ENCODE results near the gene PTPRG.
"Not testable (repeated sequence)": the region's sequence is repeated elsewhere in the genome, so short reads cannot be mapped to it uniquely, and the experiment has no call there.

PTPRG gene

GRCh38 chr3:61986473-61986872 lies 425.1 kb downstream of the PTPRG start:
- DNase-seq: no peak

DNA sequence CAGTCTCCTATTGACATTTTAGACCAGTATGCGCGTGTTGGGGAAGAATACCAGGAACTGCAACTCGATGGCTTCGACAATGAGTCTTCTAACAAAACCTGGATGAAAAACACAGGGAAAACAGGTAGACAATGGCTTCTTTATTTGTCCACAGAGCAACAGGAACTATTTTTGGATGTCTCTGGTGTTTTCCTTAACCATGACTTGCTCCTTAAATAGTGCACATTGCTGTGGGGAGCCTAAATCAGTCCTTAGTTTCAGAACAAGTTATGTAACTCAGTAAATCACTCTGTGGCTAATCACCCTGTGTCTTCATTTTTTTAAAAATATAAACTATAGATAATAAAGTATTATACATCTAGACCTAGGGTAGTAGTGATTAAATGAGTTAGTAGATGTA lies 428.3 kb downstream of the PTPRG start:
- no peak for DNase-seq

DNA sequence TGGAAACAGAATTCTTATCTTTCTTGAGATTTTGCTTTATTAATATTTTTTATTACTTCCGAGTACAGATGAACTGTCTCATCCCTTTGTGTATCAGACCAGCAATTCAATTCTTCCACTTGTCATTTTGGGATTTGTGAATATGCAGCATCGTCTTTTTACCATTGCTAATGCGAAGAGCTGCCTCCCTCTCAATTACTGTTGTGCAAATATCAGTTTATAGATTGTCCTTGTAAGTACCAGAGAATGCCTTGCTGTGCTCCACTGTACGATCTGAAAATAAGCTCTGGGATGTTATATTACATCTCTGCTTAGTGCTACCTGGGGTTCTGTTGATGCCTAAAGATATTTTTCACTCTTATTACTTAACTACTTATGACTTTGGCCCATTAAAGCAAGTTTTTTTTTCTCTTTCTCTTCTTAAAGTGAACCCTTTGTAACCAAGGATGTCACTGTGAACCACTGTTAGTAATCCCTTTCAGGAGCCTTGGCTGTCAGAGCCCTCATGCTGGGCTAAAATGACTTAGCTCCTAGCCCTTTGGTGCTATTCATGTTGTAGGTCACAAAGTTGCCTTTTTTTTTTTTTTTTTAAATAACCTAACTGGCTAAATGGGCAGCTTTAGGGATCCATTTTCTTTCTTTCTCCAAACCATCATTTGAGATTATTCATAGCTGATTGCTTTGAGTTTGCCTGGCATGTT lies 429.1 kb downstream of the PTPRG start:
- no peak for DNase-seq

GRCh38 chr3:61991706-61992105 lies 430.3 kb downstream of the PTPRG start:
- DNase-seq: no peak

GRCh38 chr3:61996366-61996765 lies 435.0 kb downstream of the PTPRG start:
- no peak for DNase-seq

- no peak for DNase-seq
Measured at GRCh38 chr3:61997101-61997500, 435.7 kb downstream of the PTPRG start.

DNA sequence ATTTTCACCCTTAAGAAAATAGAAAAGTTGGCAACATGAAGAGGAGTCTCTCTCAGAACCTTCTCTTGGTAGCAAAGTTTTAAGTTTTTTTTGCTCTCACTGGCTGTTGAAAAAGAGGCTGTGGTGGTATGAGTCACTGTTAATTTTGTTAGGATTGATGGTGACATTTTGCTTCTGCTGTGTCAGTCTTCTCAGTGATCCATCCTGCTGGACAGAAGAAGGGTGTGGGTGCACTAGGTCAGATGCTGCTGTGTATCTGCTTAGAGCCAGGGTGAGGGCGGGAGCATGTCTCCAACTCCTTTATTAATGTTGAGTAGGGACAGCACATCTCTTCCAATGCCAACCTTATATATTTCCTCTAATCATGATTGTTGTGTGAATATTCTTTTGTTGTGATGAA lies 442.5 kb downstream of the PTPRG start:
- DNase-seq: no peak

- DNase-seq: no peak
Measured at GRCh38 chr3:62007036-62007435, 445.7 kb downstream of the PTPRG start.

DNA sequence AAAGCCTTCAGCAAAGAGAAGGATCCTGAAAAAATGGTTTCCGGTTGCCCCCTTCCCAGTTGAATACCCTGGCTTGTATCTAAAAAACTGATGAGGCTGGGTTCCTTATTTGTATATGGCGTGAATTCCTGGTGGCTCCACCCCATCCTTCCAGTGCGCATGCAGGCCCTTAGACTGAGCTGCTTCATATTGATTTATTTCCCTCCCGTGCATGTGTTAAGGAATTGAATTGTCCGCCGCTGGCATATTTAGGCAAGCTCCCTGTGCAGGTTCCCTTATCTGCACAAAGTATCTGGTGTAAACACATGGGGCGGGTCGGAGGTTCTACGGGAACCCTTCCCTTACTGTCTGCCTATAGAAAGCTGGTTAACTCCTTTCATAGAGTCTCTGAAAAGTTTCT lies 449.6 kb downstream of the PTPRG start:
- DNase-seq: no peak

DNA sequence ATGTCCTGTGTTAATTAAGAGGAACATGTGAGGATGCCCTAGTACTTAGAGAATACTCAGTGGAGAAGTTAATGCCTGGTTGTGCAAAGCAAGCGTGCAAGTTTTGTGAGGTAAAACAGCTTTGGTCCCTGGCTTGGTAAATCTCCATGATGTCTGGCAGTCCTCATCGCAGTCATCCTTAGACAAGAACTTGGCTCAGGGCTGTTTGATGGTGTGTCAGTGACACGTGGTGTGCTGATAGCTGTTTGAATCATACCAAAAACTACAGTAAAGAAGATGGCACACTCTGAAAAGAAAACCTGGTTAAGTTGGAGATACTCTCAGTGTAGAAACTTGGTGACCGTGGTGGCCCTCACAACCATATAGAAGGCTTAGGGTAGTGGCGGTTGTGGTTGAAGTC lies 450.3 kb downstream of the PTPRG start:
- no peak for DNase-seq

DNA sequence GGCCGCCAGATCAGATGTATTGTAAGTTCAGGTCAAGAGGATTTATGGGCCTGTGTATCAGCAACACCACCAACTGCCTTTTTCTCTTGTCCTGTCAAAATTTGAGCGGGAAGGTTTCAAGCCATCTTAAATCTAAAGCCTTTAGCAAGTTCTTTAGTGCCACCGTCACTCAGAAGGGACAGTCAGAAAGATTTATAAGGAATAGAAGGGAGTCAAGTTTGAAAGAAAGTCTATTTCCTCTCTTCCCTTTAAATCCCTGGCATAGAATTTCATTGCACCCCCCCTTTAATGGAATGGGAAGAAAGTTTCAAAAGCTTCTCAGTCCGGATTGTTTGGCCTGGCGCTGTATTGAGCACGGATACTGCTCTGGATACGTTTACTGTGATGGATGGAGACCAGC lies 452.6 kb downstream of the PTPRG start:
- DNase-seq: no peak

DNA sequence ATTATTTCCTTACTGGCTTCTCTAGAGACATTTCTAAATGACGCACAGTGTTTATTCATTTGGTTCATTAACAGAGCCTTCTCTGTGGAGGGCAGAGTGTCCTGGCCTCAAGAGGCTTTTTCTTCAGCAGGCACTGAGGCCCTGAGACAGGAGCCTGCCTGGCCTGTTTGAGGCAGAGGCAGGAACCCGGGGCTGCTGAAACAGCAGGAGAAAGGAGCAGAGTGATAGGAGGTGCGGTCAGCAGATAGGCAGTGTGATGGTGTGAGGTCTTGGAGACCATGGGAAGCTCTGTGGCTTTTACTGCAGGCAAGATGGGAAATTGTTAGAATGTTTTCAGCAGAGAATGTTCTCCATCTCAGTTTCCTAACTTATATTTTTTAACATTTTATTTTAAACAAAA lies 453.7 kb downstream of the PTPRG start:
- DNase-seq: no peak

GRCh38 chr3:62019906-62020305 lies 458.5 kb downstream of the PTPRG start:
- DNase-seq: no peak

- no peak for DNase-seq
Measured at GRCh38 chr3:62020706-62021105, 459.3 kb downstream of the PTPRG start.

DNA sequence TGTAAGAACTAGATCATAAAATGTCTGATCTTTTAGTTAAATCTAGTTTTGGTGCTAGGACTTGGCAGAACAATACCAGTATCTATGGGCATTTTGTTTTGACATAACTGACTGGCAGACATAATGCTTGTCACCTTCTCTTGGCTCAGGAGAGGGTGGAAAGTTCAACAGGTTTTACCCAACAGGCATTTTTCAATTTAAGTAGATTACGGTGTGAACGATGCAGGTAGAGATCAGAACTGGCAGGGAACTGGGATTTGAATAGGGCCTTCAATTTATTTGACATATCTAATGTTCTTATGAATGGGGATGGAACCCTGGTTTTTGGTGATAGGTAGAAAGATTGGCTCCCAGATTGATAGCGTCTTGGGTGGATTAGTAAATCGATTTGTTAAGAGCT lies 460.9 kb downstream of the PTPRG start:
- DNase-seq: no peak

DNA sequence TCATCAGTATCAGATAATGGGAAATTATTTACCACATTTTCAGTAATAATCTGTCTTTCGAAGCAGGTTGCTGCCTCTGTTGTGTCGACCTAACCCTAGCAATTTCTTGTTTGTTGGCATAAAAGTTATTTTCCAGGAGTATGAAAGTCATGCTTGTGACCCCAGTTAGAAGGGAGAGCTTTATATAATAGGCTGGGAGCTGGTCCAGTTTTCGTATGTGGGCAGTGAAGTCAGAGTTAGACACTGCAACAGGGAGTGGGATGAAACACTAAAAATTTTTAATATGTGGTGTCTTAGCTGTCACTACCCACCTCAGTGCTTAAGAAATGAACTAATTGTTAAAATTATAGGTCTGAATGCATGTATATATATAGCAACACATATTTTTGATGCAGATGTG lies 463.5 kb downstream of the PTPRG start:
- no peak for DNase-seq

DNA sequence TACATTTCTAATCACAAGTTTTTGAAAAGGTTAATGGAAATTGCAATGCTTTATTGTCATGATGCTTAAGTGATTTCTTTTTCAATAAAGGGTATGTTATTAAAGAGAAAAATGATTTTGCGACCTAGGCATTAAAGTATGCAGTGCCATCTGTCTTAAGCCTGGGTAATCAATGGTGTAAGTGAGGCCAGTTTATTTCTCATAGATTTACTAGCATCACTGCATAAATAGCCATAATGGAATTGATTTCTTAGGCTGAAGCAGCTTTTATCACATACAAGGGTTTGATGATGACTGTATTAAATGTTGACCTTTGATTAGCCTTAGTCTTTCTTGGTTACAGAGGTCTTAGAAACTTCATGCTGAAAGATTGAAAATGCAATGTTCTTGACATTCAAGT lies 464.5 kb downstream of the PTPRG start:
- DNase-seq: no peak

DNA sequence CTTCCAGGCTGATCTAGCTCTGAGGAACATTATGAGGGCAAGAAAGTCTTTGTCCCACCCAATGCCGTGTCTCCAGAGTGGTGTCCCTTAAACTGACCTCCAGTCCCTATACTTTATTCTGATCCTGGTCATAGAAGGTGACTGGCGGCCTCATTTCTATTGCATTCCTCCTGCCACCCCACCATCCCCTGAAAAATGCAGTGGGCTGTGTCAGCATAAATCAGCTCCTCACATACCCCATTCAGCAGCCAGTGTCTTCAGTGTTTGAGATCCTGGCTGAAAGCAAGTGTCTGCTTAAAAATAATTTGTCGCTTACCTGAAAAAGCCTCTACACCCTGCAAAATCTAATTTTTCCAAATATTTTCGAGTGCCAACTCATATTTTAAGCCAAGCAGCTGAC lies 465.9 kb downstream of the PTPRG start:
- DNase-seq: no peak

DNA sequence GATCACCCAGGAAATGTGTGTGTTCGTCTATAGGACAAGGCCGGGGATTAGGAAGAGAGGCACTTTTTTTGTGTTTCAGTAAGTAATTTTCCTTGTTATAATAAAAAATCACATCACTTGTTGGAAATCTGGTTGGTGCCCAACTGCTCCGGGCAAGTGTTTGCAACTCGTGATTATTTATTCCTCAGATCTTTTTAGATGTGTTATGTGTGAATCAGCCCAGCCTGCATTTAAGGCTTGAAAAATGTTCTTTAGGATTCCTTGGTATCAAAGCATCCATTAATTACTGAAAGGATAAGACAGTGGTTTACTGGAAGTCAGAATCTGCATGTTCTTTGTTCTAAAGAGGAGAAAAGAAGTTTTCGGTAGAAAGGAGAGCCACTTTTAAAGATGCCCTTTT lies 466.4 kb downstream of the PTPRG start:
- no peak for DNase-seq

GRCh38 chr3:62028236-62028635 lies 466.9 kb downstream of the PTPRG start:
- no peak for DNase-seq

GRCh38 chr3:62032738-62033137 lies 471.4 kb downstream of the PTPRG start:
- no peak for DNase-seq

DNA sequence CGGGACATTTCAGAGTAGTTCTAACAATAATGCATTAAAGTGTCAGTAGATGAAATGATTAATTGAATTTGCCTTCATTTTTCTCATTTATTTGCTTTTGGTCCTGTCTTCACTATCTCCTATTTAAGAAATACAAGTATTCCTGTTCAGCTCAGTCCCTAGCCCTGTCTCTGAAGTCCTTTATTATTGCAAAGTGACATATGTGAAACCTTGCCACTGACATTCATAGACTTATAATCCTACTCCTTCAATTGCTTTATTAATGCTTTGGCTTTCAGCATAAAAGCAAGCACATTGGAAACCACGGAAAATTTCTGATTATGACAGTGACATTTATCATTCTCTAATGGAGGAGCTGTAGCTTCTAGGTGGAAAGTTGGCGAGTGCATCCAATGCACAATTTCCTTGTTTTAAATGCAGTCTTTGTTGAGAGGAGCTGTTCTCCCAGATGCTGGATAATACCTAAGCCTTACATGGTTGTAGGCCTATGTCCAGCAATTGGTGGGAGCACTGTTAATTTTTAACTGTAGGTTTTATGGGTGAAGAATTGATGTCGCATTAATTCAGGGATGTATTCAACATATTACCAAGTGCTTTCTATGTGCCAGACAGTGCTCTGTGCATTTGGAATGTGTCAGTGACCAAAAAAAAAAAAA lies 474.2 kb downstream of the PTPRG start:
- DNase-seq: no peak

DNA sequence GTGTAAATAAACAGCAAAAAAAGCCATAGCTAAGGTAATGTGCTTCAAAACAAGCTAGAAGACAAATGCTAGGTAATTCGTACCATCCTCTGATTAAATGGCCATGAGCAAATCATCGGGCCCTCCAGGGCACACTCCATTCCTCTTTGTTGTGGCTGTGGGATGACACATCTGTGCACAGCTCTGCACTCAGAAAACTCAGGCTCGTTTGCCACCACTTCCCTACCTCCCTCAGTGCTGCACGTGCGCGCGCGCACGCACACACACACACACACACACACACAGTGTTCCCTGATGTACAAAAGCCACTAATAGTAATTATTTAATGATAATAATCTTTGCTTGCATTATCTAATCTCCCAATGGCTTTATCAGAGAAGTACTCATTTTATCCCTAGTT lies 475.4 kb downstream of the PTPRG start:
- no peak for DNase-seq

GRCh38 chr3:62038798-62039197 lies 477.4 kb downstream of the PTPRG start:
- not testable (repeated sequence) for DNase-seq

DNA sequence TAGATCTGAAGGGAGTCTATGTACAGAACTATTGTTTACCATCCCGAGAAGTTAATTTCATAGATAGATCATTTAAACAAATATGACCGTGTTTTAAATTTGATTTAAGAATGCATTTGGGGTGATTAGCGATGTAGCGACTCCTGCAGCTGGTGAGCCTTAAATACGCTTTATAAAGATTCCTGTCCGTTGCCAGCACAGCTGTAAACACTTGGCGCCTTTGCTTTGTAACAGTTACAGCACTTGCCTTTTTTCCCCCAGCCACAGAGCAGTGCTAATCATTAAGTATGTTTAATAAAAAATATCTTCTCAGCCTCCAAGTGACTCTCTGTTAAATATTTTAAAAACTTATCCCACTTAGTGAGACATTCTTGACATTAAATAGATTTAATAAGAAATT lies 478.2 kb downstream of the PTPRG start:
- DNase-seq: no peak
